Hepatocyte (in vitro differentiated cells): ENCODE results near the gene MYO1H.
A peak's percentile ranks its signal among the peaks of the same experiment; 100 is the strongest.

Experiments used
- EZH2 ChIP-seq: fragments of 200-600 bp; sonication (generic); IDR thresholded peaks from 2 replicates; pipeline ENCODE4 v1.6.1; 2016; ENCODE audit warnings: antibody characterized with exemption, mild to moderate bottlenecking, borderline replicate concordance
- TF ChIP-seq, protein P1 (sequence below): fragments of 200-600 bp; sonication (generic); IDR thresholded peaks from 2 replicates; pipeline ENCODE4 v1.5.1; 2016; ENCODE audit warnings: antibody characterized with exemption, mild to moderate bottlenecking; ENCODE audit not compliant: poor library complexity

DNA sequence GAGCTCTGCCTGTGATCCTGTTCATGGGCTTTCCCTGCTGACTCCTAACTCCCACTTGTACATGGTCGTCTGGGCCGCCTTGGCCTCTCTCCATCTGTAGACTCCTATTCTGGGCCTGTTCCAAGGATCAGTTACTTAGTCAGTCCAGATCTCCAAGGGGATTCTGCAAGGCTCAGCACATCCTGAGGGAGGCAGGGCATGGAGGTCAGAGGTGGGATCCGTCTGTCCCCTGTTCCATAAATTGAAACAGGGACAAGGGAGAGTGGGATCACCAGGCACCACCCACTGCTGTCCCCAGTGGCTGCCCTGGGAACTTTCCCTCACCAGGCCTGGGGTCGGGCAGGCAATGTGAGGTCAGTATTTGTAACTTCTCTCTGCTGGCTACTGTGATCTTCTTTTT lies 85.9 kb downstream of the MYO1H start:
- TF ChIP-seq, protein P1, sequence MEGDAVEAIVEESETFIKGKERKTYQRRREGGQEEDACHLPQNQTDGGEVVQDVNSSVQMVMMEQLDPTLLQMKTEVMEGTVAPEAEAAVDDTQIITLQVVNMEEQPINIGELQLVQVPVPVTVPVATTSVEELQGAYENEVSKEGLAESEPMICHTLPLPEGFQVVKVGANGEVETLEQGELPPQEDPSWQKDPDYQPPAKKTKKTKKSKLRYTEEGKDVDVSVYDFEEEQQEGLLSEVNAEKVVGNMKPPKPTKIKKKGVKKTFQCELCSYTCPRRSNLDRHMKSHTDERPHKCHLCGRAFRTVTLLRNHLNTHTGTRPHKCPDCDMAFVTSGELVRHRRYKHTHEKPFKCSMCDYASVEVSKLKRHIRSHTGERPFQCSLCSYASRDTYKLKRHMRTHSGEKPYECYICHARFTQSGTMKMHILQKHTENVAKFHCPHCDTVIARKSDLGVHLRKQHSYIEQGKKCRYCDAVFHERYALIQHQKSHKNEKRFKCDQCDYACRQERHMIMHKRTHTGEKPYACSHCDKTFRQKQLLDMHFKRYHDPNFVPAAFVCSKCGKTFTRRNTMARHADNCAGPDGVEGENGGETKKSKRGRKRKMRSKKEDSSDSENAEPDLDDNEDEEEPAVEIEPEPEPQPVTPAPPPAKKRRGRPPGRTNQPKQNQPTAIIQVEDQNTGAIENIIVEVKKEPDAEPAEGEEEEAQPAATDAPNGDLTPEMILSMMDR = peak; percentile 7
- no peak for TF ChIP-seq EZH2
